BE2C (cell line): Measurements from ENCODE around the gene KCNT1.

Experiments used
- DNase-seq: peaks from one replicate; pipeline ENCODE4 v3.0.0-alpha.2; 2020
- H3K27me3 ChIP-seq: fragments of 250-450 bp; sonication (Bioruptor Pico); 2 replicates; pipeline ENCODE4 v1.5.1; 2020; ENCODE audit warnings: mild to moderate bottlenecking
- H3K36me3 ChIP-seq: fragments of 250-450 bp; sonication (Bioruptor Pico); 2 replicates; pipeline ENCODE4 v1.5.1; 2020; ENCODE audit warnings: mild to moderate bottlenecking
- H3K4me1 ChIP-seq: fragments of 250-450 bp; sonication (Bioruptor Pico); 2 replicates; pipeline ENCODE4 v1.5.1; 2020
- H3K4me3 ChIP-seq: 2 replicates; pipeline ENCODE4 v1.5.1; 2011; ENCODE audit warnings: low read depth, low read length
- H3K9me3 ChIP-seq: fragments of 250-450 bp; sonication (Bioruptor Pico); 2 replicates; pipeline ENCODE4 v1.5.1; 2020
- TF ChIP-seq, protein P1 (sequence below): IDR thresholded peaks from 2 replicates; pipeline ENCODE4 v1.5.1; 2012; ENCODE audit warnings: mild to moderate bottlenecking, low read depth, low read length

The KCNT1 gene

DNA sequence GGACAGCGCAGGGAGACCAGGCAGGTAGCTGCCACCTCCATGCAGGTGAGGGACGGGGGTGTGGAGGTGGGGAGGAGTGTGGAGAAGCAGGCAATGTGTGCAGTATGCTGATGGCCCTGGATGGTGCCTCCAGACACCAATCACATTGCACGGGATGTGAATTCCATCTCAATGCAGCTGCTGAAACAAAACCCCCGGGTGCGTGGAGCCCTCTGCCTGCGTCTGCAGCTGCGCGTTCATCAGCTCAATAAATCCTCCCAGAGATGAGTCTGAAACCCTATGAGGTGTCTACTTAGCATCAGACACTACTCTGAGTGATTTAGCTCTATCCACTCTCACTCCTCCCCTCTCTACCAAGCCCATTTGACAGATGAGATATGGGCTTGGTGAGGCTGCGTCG, 13.0 kb upstream of the KCNT1 start:
- Histone ChIP-seq H3K4me1 (no peaks in the 10 kb centered on the region), H3K9me3 (no peaks in the 10 kb centered on the region), H3K27me3 (no peaks in the 10 kb centered on the region), H3K36me3 (no peaks in the 10 kb centered on the region), H3K4me3 (no peak overlapping the region)
- TF ChIP-seq, protein P1, sequence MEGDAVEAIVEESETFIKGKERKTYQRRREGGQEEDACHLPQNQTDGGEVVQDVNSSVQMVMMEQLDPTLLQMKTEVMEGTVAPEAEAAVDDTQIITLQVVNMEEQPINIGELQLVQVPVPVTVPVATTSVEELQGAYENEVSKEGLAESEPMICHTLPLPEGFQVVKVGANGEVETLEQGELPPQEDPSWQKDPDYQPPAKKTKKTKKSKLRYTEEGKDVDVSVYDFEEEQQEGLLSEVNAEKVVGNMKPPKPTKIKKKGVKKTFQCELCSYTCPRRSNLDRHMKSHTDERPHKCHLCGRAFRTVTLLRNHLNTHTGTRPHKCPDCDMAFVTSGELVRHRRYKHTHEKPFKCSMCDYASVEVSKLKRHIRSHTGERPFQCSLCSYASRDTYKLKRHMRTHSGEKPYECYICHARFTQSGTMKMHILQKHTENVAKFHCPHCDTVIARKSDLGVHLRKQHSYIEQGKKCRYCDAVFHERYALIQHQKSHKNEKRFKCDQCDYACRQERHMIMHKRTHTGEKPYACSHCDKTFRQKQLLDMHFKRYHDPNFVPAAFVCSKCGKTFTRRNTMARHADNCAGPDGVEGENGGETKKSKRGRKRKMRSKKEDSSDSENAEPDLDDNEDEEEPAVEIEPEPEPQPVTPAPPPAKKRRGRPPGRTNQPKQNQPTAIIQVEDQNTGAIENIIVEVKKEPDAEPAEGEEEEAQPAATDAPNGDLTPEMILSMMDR: no peak
- DNase-seq: no peak

DNA sequence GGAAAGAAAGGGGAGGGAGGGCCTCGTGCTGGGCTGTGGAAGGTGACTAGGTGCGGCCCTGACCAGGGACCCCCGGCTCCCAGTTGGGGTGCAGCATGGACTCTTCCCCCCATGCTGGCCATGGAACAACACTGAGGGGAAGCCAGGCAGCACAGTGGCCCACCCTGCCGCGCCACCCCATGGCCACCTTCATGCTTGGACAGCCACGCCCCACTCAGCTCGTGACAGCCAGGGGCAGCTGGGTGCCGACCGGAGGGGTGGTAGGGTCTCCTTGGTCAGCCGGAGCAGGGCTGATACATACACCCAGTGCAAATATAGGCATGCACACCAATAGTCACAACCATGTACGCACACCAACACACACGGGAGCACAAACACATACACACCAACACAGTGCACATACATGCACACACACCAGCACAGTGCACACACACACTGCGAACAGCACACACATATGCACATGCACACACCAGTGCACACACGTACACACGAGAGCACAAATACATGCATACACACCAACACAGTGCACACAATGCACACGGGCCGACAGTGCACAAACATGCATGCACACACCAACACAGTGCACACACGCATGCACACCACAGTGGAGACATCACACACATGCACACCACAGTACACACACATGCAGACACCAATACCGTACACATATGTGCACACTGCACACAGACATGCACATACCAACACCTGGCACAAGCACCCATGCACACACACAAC, 11.0 kb upstream of the KCNT1 start:
- H3K36me3 ChIP-seq: no peaks in the 10 kb centered on the region
- TF ChIP-seq, protein P1: no peak
- H3K4me3 ChIP-seq: no peak overlapping the region
- no peaks in the 10 kb centered on the region for H3K4me1 ChIP-seq
- H3K9me3 ChIP-seq: no peaks in the 10 kb centered on the region
- H3K27me3 ChIP-seq: no peaks in the 10 kb centered on the region
- DNase-seq: no peak

DNA sequence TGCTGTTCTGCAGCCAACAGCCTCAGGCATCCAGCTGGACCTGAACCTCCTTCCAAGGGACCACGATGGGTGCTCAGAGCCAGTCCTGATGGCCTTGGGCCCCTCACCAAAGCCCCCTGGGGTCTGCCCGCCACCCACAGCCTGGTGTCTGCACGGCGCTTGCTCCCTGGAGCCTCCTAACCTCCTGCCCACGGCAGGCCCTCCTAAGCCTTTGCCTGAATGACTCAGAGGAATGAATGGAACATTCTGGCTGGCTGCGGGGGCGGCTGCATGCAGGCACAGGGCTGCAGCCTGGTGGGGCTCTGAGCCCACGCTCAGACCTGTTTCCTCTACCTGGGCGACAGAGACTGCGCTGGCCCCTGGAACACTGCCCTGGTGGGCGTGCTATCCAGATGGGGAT, 9.6 kb upstream of the KCNT1 start:
- Histone ChIP-seq H3K4me1 (no peaks in the 10 kb centered on the region), H3K4me3 (no peak overlapping the region), H3K9me3 (no peaks in the 10 kb centered on the region), H3K27me3 (no peaks in the 10 kb centered on the region), H3K36me3 (no peaks in the 10 kb centered on the region)
- no peak for DNase-seq
- TF ChIP-seq, protein P1: no peak

DNA sequence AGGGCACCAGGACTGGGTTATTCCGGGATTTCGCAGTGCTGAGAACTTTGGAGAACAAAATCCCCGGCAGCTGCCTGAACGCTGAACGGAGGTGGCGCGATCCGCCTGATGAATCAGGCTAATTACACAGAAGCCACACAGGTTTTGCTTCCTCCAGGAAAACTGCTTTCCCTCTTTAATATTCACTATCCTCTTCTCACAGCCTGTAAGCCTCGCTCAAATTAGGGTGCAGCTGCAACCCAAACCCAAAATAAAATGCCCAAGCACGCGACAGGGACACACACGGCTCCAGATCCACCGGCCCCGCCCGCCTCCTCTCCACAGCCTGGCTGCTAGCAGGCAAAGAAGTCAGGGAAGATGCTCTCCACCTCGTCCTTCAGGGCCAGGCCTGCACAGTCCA, 8.7 kb upstream of the KCNT1 start:
- no peaks in the 10 kb centered on the region for H3K27me3 ChIP-seq
- H3K9me3 ChIP-seq: no peaks in the 10 kb centered on the region
- no peaks in the 10 kb centered on the region for H3K36me3 ChIP-seq
- H3K4me3 ChIP-seq: no peak overlapping the region
- H3K4me1 ChIP-seq: no peaks in the 10 kb centered on the region
- TF ChIP-seq, protein P1: no peak
- DNase-seq: no peak

DNA sequence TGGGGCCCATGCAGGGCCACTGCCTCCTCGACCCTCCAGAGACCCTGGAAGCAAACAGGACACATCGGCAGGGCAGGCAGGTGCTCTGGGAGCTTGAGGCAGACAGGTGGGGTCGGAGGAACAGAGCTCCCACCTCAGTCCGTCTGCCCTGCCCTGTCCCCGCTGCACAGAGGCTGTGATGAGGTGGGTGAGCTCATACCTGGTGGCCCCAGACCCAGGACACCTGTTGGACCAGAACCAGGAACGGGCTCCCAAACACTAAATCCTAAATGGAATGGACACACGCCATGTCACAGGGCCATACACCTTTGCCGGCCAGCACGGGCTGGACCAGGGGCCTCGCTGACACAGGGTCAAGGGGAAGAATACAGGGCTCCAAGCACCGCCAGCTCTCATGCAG, 8.2 kb upstream of the KCNT1 start:
- DNase-seq: no peak
- TF ChIP-seq, protein P1: no peak
- no peaks in the 10 kb centered on the region for H3K9me3 ChIP-seq
- H3K4me1 ChIP-seq: no peaks in the 10 kb centered on the region
- H3K27me3 ChIP-seq: no peaks in the 10 kb centered on the region
- no peaks in the 10 kb centered on the region for H3K36me3 ChIP-seq
- no peak overlapping the region for H3K4me3 ChIP-seq

DNA sequence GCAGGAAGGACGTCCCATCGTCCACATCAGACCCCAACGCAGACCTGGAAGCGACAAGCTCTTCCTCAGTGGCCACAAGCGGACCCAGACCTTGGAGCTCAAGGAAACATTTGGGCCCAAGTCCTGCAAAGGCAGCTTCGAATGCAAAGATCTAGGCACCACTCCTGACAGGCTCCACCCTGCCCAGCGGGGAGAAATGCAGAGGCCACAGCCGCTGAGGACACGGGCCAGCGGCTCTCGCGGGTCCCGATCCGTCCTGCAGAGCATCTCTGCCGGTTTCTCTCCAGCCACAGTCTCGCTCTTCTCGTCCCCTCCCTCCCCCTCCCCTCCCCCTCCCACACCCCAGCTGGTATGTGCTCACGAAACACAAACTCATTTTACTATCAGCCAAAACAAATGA, 7.6 kb upstream of the KCNT1 start:
- Histone ChIP-seq H3K4me3 (no peak overlapping the region), H3K4me1 (no peaks in the 10 kb centered on the region), H3K36me3 (no peaks in the 10 kb centered on the region), H3K9me3 (no peaks in the 10 kb centered on the region), H3K27me3 (no peaks in the 10 kb centered on the region)
- DNase-seq: no peak
- TF ChIP-seq, protein P1: no peak
